ENCODE results near the gene MAMSTR.
A peak's percentile ranks its signal among the peaks of the same experiment; 100 is the strongest.

MAMSTR gene

GRCh38 chr19:48676887-48677286 is 42.6 kb downstream of the MAMSTR start:
- H2AFZ ChIP-seq (ENCODE audit: low read depth), result no peak overlapping the region
- no peaks in the 10 kb centered on the region for H3K79me2 ChIP-seq (ENCODE audit: insufficient read depth, low read depth)
- H3K36me3 ChIP-seq (ENCODE audit: insufficient read depth), result no peaks in the 10 kb centered on the region
- no peaks in the 10 kb centered on the region for H4K20me1 ChIP-seq (ENCODE audit: insufficient read depth)
- peaks cover 40% of the 10 kb centered on the region; the same call in 1 of the 2 replicates for H3K27me3 ChIP-seq (ENCODE audit: insufficient read depth, low read depth)
- no peak overlapping the region for H3K9ac ChIP-seq
- TF ChIP-seq, protein P1, sequence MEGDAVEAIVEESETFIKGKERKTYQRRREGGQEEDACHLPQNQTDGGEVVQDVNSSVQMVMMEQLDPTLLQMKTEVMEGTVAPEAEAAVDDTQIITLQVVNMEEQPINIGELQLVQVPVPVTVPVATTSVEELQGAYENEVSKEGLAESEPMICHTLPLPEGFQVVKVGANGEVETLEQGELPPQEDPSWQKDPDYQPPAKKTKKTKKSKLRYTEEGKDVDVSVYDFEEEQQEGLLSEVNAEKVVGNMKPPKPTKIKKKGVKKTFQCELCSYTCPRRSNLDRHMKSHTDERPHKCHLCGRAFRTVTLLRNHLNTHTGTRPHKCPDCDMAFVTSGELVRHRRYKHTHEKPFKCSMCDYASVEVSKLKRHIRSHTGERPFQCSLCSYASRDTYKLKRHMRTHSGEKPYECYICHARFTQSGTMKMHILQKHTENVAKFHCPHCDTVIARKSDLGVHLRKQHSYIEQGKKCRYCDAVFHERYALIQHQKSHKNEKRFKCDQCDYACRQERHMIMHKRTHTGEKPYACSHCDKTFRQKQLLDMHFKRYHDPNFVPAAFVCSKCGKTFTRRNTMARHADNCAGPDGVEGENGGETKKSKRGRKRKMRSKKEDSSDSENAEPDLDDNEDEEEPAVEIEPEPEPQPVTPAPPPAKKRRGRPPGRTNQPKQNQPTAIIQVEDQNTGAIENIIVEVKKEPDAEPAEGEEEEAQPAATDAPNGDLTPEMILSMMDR (conservative IDR thresholded peaks at IDR 0.05; ENCODE audit: low read depth, low read length), result no peak
- no peak overlapping the region for H3K4me2 ChIP-seq
- H3K27ac ChIP-seq, result no peak overlapping the region
- no peak overlapping the region for H3K4me3 ChIP-seq (IDR thresholded peaks at IDR 0.05; ENCODE audit: insufficient read depth, low read depth, low read length)
- H3K4me1 ChIP-seq (ENCODE audit: low read depth, poor library complexity, severe bottlenecking), result peaks cover 5% of the 10 kb centered on the region

DNA sequence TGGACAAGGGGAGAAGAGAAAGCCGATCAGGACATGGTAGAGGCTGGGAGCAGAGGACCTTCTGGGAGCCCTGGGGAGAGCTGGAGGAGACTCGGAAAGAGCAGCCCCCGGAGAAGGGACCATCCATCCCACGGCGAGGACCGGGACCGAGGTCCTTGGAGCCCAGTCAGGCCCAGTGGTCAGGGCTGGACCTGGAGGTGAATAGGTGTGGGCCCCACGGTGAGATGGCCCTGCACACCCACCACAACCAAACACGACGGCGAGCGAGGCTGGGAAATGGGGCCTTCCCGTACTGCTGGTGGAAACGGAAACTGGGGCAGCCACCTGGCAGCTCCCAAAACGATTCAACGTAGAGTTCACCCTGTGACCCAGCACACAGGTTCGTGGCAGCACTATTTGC is 43.0 kb downstream of the MAMSTR start:
- H2AFZ ChIP-seq (ENCODE audit: low read depth), result no peak overlapping the region
- no peak overlapping the region for H3K9ac ChIP-seq
- no peak overlapping the region for H3K4me2 ChIP-seq
- H3K27me3 ChIP-seq (ENCODE audit: insufficient read depth, low read depth), result peaks cover 36% of the 10 kb centered on the region; the same call in 1 of the 2 replicates
- H4K20me1 ChIP-seq (ENCODE audit: insufficient read depth), result no peaks in the 10 kb centered on the region
- H3K27ac ChIP-seq, result no peak overlapping the region
- no peaks in the 10 kb centered on the region for H3K36me3 ChIP-seq (ENCODE audit: insufficient read depth)
- no peak overlapping the region for H3K4me3 ChIP-seq (IDR thresholded peaks at IDR 0.05; ENCODE audit: insufficient read depth, low read depth, low read length)
- no peaks in the 10 kb centered on the region for H3K79me2 ChIP-seq (ENCODE audit: insufficient read depth, low read depth)
- TF ChIP-seq, protein P1 (conservative IDR thresholded peaks at IDR 0.05; ENCODE audit: low read depth, low read length), result no peak
- H3K4me1 ChIP-seq (ENCODE audit: low read depth, poor library complexity, severe bottlenecking), result peaks cover 5% of the 10 kb centered on the region

- Histone ChIP-seq H3K36me3 (ENCODE audit: insufficient read depth) (no peaks in the 10 kb centered on the region), H3K4me3 (IDR thresholded peaks at IDR 0.05; ENCODE audit: insufficient read depth, low read depth, low read length) (no peak overlapping the region), H3K4me1 (ENCODE audit: low read depth, poor library complexity, severe bottlenecking) (peaks cover 5% of the 10 kb centered on the region), H3K27me3 (ENCODE audit: insufficient read depth, low read depth) (peaks cover 29% of the 10 kb centered on the region; the same call in 1 of the 2 replicates), H3K79me2 (ENCODE audit: insufficient read depth, low read depth) (no peaks in the 10 kb centered on the region), H3K4me2 (no peak overlapping the region), H3K27ac (no peak overlapping the region), H4K20me1 (ENCODE audit: insufficient read depth) (no peaks in the 10 kb centered on the region), H2AFZ (ENCODE audit: low read depth) (peak overlapping the region; percentile 60; the same call in 1 of the 2 replicates), H3K9ac (no peak overlapping the region)
- TF ChIP-seq, protein P1 (conservative IDR thresholded peaks at IDR 0.05; ENCODE audit: low read depth, low read length), result peak; percentile 85
Measured at GRCh38 chr19:48674921-48675824, 44.4 kb downstream of the MAMSTR start.

DNA sequence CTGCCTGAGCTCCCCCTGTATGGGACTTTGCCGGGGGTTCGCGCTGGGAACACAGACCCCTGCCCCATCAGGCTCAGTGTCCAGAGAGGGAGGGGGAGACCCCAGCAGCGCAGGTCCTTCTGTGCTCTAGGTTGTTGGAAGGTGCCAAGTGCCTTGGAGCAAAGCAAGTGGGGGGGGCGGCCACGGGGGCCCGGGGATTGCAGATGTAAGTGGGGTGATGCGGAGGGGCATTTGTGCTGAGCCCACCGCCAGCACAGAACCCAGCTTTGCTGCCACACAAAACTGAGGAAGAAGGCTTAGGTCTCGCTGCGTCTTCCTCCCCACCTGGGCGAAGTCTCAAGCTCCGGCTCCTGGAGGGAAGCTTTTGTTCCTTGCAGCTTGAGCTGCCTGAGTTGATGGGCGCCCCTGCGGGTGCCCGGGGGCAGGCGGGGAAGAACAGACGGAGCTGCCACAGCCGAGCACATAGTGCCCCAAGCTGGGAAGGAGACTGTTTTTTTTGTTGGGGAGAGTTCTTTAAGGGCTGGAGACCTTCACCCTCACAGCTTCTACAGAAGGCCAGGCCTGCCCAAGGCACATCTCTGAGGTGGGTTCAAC is 45.2 kb downstream of the MAMSTR start:
- H4K20me1 ChIP-seq (ENCODE audit: insufficient read depth), result no peaks in the 10 kb centered on the region
- H2AFZ ChIP-seq (ENCODE audit: low read depth), result no peak overlapping the region
- H3K27ac ChIP-seq, result no peak overlapping the region
- peaks cover 22% of the 10 kb centered on the region; the same call in 1 of the 2 replicates for H3K27me3 ChIP-seq (ENCODE audit: insufficient read depth, low read depth)
- H3K36me3 ChIP-seq (ENCODE audit: insufficient read depth), result no peaks in the 10 kb centered on the region
- TF ChIP-seq, protein P1 (conservative IDR thresholded peaks at IDR 0.05; ENCODE audit: low read depth, low read length), result no peak
- peaks cover 5% of the 10 kb centered on the region for H3K4me1 ChIP-seq (ENCODE audit: low read depth, poor library complexity, severe bottlenecking)
- no peak overlapping the region for H3K4me2 ChIP-seq
- no peak overlapping the region for H3K9ac ChIP-seq
- H3K79me2 ChIP-seq (ENCODE audit: insufficient read depth, low read depth), result no peaks in the 10 kb centered on the region
- no peak overlapping the region for H3K4me3 ChIP-seq (IDR thresholded peaks at IDR 0.05; ENCODE audit: insufficient read depth, low read depth, low read length)

Measured in KMS-11 (cell line).